ENCODE measurements around the gene PTGER1. TPM values are rescaled to one million over a fixed set of nuclear protein-coding genes. Genes with fewer than 3 reads are reported as not detected.

Gene PTGER1
- total RNA-seq, 1 experiment from 2014 or later = 2.2 TPM

GRCh38 chr19:14519860-14520407, 44.8 kb upstream of the PTGER1 start:
- Histone ChIP-seq H3K4me3 (ENCODE audit: low read length) (peak overlapping the region; percentile 2; the same call in 1 of the 2 replicates), H3K36me3 (ENCODE audit: low read depth, low read length) (peaks cover 25% of the 10 kb centered on the region), H2AFZ (ENCODE audit: low read length) (no peak overlapping the region), H3K4me1 (ENCODE audit: insufficient read depth, low read length) (peaks cover 34% of the 10 kb centered on the region), H3K9ac (ENCODE audit: low read length) (peak overlapping the region; percentile 73), H3K4me2 (ENCODE audit: low read length) (peak overlapping the region; percentile 73), H3K9me2 (replicated peaks; ENCODE audit: low read length) (no peaks in the 10 kb centered on the region), H3K27ac (ENCODE audit: low read length) (peak overlapping the region; percentile 93), H3K9me3 (ENCODE audit: low read length) (no peaks in the 10 kb centered on the region), H3K79me2 (ENCODE audit: low read length) (peaks cover 33% of the 10 kb centered on the region), H4K20me1 (ENCODE audit: low read length) (peaks cover 27% of the 10 kb centered on the region), H3K27me3 (ENCODE audit: low read length) (no peaks in the 10 kb centered on the region), H3F3A (ENCODE audit: low read length, unreplicated experiment) (peaks cover 20% of the 10 kb centered on the region)
- TF ChIP-seq EZH2phosphoT487 (IDR thresholded peaks at IDR 0.05; ENCODE audit: borderline replicate concordance, low read length) = no peak
- TF ChIP-seq EZH2 (IDR thresholded peaks at IDR 0.05; ENCODE audit: low read length, unreplicated experiment) = no peak
- TF ChIP-seq CTCF (conservative IDR thresholded peaks at IDR 0.05; ENCODE audit: low read depth, low read length) = no peak
- BruUV-seq (replicated peaks) = no TSS peak
- POLR2A ChIA-PET (ENCODE audit: unreplicated experiment) = interaction anchor here (0.6 kb wide), 2 partner anchors 10 to 16 kb away, joined by 8 to 20 read pairs; no protein-coding TSS in a partner anchor
- peak; percentile 98 for DNase-seq
- intact Hi-C loops (cut with micrococcal nuclease) = no loop called here
- ATAC-seq = peak; percentile 49
- CTCF ChIA-PET = interaction anchor here (0.9 to 1.0 kb wide), 2 partner anchors 14 to 383 kb away, joined by 3 read pairs; partner anchors contain the start of gene ASF1B

GRCh38 chr19:14519245-14519859, 44.2 kb upstream of the PTGER1 start:
- Histone ChIP-seq H3K27me3 (ENCODE audit: low read length) (no peaks in the 10 kb centered on the region), H3K79me2 (ENCODE audit: low read length) (peaks cover 39% of the 10 kb centered on the region), H3K4me3 (ENCODE audit: low read length) (peak overlapping the region; percentile 2; the same call in 1 of the 2 replicates), H3K4me1 (ENCODE audit: insufficient read depth, low read length) (peaks cover 40% of the 10 kb centered on the region), H3K9ac (ENCODE audit: low read length) (peak overlapping the region; percentile 73), H4K20me1 (ENCODE audit: low read length) (peaks cover 33% of the 10 kb centered on the region), H3K9me2 (replicated peaks; ENCODE audit: low read length) (no peaks in the 10 kb centered on the region), H3K4me2 (ENCODE audit: low read length) (peak overlapping the region; percentile 73), H3F3A (ENCODE audit: low read length, unreplicated experiment) (peaks cover 26% of the 10 kb centered on the region), H3K36me3 (ENCODE audit: low read depth, low read length) (peaks cover 31% of the 10 kb centered on the region), H3K9me3 (ENCODE audit: low read length) (no peaks in the 10 kb centered on the region), H3K27ac (ENCODE audit: low read length) (peak overlapping the region; percentile 93), H2AFZ (ENCODE audit: low read length) (no peak overlapping the region)
- POLR2A ChIA-PET (ENCODE audit: unreplicated experiment) = interaction anchor here (0.6 kb wide), 2 partner anchors 9 to 16 kb away, joined by 8 to 20 read pairs; no protein-coding TSS in a partner anchor
- no TSS peak for BruUV-seq (replicated peaks)
- no peak for ATAC-seq
- TF ChIP-seq EZH2 (IDR thresholded peaks at IDR 0.05; ENCODE audit: low read length, unreplicated experiment) (no peak), EZH2phosphoT487 (IDR thresholded peaks at IDR 0.05; ENCODE audit: borderline replicate concordance, low read length) (no peak), CTCF (conservative IDR thresholded peaks at IDR 0.05; ENCODE audit: low read depth, low read length) (no peak)
- CTCF ChIA-PET = interaction anchor here (0.9 to 1.0 kb wide), 2 partner anchors 14 to 383 kb away, joined by 3 read pairs; partner anchors contain the start of gene ASF1B
- no peak for DNase-seq
- intact Hi-C loops (cut with micrococcal nuclease) = no loop called here
